ENCODE results near the gene RGS12. TPM values are rescaled to one million over a fixed set of nuclear protein-coding genes. Genes with fewer than 3 reads are reported as not detected.
A peak's percentile ranks its signal among the peaks of the same experiment; 100 is the strongest.

Gene RGS12
- total RNA-seq, 4 donors from 2014 or later = 9.1 to 22.6 (median 21.1) TPM

- Histone ChIP-seq H3K27me3 (no peaks in the 10 kb centered on the region), H3K9me3 (no peaks in the 10 kb centered on the region), H3K36me3 (peaks cover 0 to 7% of the 10 kb centered on the region in 2 donors), H3K4me1 (no peaks in the 10 kb centered on the region), H3K27ac (no peak overlapping the region), H3K4me3 (no peak overlapping the region)
- DNase-seq (no peak), ATAC-seq (no peak)
- intact Hi-C loops (cut with DNase I; ENCODE audit: low total_unique reads) = no loop called here
- TF ChIP-seq POLR2A (IDR thresholded peaks at IDR 0.05) (no peak), CTCF (IDR thresholded peaks at IDR 0.05 in 4 of 5, conservative IDR thresholded peaks at IDR 0.05 in 1 of 5) (no peak)
- in situ Hi-C loops (cut with MboI; ENCODE audit: low sequenced_read_pairs in 4 of 4) = no loop called here
Observed at GRCh38 chr4:3253808-3254207, 39.0 kb upstream of the RGS12 start.

- H3K9me3 ChIP-seq = no peaks in the 10 kb centered on the region
- no peak for DNase-seq
- in situ Hi-C loops (cut with MboI; ENCODE audit: low sequenced_read_pairs in 4 of 4) = no loop called here
- no peaks in the 10 kb centered on the region for H3K27me3 ChIP-seq
- intact Hi-C loops (cut with DNase I; ENCODE audit: low total_unique reads) = no loop called here
- peaks cover 0 to 7% of the 10 kb centered on the region in 2 donors for H3K36me3 ChIP-seq
- ATAC-seq = no peak
- no peak overlapping the region for H3K4me3 ChIP-seq
- H3K4me1 ChIP-seq = no peaks in the 10 kb centered on the region
- H3K27ac ChIP-seq = no peak overlapping the region
- TF ChIP-seq POLR2A (IDR thresholded peaks at IDR 0.05) (no peak), CTCF (IDR thresholded peaks at IDR 0.05 in 4 of 5, conservative IDR thresholded peaks at IDR 0.05 in 1 of 5) (no peak)
Observed at GRCh38 chr4:3254302-3255131, 38.3 kb upstream of the RGS12 start.

DNA sequence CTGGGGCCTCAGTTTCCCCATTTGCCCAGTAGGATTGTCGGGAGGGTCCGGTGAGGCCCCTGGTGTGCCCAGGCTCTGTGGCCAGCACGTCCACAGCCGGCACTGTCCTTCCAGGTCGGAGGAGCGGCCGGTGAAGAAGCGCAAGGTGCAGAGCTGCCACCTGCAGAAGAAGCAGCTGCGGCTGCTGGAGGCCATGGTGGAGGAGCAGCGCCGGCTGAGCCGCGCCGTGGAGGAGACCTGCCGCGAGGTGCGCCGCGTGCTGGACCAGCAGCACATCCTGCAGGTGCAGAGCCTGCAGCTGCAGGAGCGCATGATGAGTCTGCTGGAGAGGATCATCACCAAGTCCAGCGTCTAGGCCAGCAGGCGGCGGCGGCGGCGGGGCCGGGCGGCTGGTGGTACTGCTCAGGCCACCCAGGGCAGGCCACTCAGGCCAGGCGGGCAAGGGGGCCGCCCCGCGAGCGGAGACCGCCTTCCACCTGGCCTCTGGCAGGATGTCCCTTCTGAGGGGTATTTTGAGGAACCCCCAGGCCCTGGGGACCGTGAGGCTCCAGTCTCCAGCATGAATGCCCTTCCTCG lies 37.1 kb upstream of the RGS12 start:
- no peaks in the 10 kb centered on the region for H3K4me1 ChIP-seq
- DNase-seq (no peak), ATAC-seq (no peak)

GRCh38 chr4:3256230-3257102 lies 36.4 kb upstream of the RGS12 start:
- Histone ChIP-seq H3K27me3 (no peaks in the 10 kb centered on the region), H3K9me3 (no peaks in the 10 kb centered on the region), H3K4me3 (no peak overlapping the region), H3K4me1 (no peaks in the 10 kb centered on the region), H3K36me3 (peaks cover 0 to 7% of the 10 kb centered on the region in 2 donors), H3K27ac (peak overlapping the region in 1 of 4 donors; percentile 58)
- ATAC-seq (no peak), DNase-seq (no peak)
- intact Hi-C loops (cut with DNase I; ENCODE audit: low total_unique reads) (no loop called here), in situ Hi-C loops (cut with MboI; ENCODE audit: low sequenced_read_pairs in 4 of 4) (no loop called here)
- TF ChIP-seq POLR2A (IDR thresholded peaks at IDR 0.05) = no peak
- TF ChIP-seq CTCF (IDR thresholded peaks at IDR 0.05 in 4 of 5, conservative IDR thresholded peaks at IDR 0.05 in 1 of 5) = no peak

More for the DNA sequence above, 37.1 kb upstream of the RGS12 start:
- TF ChIP-seq CTCF (IDR thresholded peaks at IDR 0.05 in 4 of 5, conservative IDR thresholded peaks at IDR 0.05 in 1 of 5) (no peak), POLR2A (IDR thresholded peaks at IDR 0.05) (no peak)
- Histone ChIP-seq H3K27me3 (no peaks in the 10 kb centered on the region), H3K27ac (no peak overlapping the region), H3K4me3 (no peak overlapping the region), H3K36me3 (peaks cover 0 to 7% of the 10 kb centered on the region in 2 donors), H3K9me3 (no peaks in the 10 kb centered on the region)
- in situ Hi-C loops (cut with MboI; ENCODE audit: low sequenced_read_pairs in 4 of 4) (no loop called here), intact Hi-C loops (cut with DNase I; ENCODE audit: low total_unique reads) (no loop called here)

Measured in gastrocnemius medialis (tissue), 4 donors.